Fibroblast of mammary gland (primary cell): ENCODE measurements around the gene WWC2.

Experiments used
- DNase-seq: peaks from one replicate; pipeline ENCODE4 v3.0.0-alpha.2; 2010; ENCODE audit warnings: low read depth
- H3K4me3 ChIP-seq: 2 replicates; pipeline ENCODE4 v1.5.1; 2011; ENCODE audit warnings: low read depth, mild to moderate bottlenecking, low read length, moderate library complexity; ENCODE audit not compliant: control insufficient read depth
- CTCF ChIP-seq: conservative IDR thresholded peaks from 2 replicates; pipeline ENCODE4 v1.5.1; 2011; ENCODE audit warnings: low read depth, low read length, inconsistent platforms; ENCODE audit not compliant: control insufficient read depth, insufficient read depth

The WWC2 gene

GRCh38 chr4:183099537-183100297 is 660 bp downstream of the WWC2 start:
- DNase-seq = no peak
- H3K4me3 ChIP-seq = peak overlapping the region; percentile 71
- TF ChIP-seq CTCF = no peak

DNA sequence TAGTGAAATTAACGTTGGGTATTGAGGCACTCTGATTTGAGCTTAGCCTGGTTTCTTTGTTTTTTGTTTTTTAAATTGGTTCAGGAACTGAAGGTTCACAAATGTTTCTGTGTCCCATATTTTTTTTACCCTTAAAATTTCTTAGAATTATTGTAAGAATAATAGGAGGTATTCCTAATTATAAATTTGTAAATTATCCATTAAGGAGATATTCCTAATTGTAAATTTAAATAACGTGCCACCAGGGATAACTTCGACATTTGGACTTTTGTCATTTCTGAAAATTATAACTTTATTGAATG is 1.2 kb downstream of the WWC2 start:
- no peak for TF ChIP-seq CTCF
- DNase-seq = no peak
- peak overlapping the region; percentile 71 for H3K4me3 ChIP-seq

DNA sequence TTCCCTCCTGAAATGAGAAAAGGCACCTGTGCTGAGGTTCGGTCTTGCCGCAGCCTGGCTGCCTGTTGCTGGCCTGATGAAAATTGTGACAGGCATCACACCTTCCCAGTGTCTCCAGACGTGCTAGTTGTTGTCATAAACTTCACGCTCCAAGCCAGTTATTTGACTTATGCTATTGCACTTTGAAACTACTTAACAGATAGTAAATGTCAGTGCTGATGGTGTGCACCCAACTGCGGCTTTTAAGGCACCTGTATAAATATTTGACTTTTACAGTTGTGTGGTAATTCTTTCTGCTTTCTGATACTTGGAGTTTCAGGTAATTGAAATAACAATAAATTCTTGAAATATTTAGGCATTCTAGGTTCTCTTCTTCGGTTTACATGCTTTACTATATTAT is 1.8 kb downstream of the WWC2 start:
- no peak for TF ChIP-seq CTCF
- peak overlapping the region; percentile 71 for H3K4me3 ChIP-seq
- DNase-seq = no peak

- peak; percentile 21 for DNase-seq
- TF ChIP-seq CTCF = no peak
Observed at GRCh38 chr4:183101956-183102480, 3.0 kb downstream of the WWC2 start.

DNA sequence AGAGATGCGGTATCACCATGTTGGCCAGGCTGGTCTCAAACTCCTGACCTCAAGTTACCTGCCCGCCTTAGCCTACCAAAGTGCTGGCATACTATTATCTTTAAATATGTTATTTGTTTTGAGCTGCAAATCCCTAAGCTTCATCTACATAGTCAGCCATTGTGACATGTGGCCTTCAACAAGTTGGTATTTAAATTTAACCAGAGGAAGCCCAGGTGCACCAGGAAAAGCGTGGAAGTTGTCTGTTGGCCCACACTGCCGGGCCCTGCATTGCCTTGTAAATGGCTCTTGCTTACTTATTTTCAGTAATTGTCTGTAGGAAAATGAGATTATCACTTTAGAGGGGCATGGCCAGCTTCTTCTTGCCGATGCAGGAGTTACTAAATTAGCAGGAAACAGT is 6.0 kb downstream of the WWC2 start:
- TF ChIP-seq CTCF = no peak
- DNase-seq = no peak
- no peak overlapping the region for H3K4me3 ChIP-seq

More at GRCh38 chr4:183101956-183102480, 3.0 kb downstream of the WWC2 start:
- no peak overlapping the region for H3K4me3 ChIP-seq

DNA sequence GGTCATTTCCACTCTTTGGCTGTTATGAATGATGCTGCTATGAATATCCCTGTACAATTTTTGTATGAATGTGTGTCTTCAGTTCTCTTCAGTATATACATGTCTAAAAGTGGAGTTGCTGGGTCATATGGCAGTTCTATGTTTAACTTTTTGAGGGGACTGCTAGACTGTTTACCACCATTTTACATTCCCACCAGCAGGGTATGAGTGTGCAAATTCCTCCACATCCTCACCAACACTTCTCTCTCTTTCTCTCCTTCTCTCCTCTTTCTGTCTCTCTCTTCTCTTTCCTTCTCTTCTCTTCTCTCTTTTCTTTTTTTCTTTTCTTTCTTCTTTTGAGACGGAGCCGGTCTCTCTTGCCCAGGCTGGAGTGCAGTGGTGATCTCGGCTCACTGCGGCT is 7.8 kb downstream of the WWC2 start:
- H3K4me3 ChIP-seq = no peak overlapping the region
- TF ChIP-seq CTCF = peak; percentile 15
- peak; percentile 12 for DNase-seq
